GM12892 (cell line): ENCODE results near the gene RAMAC.

Source experiments
- POLR2A ChIP-seq: IDR thresholded peaks from 2 replicates; pipeline ENCODE4 v1.6.1; 2011; ENCODE audit warnings: low read depth, low read length, control low read depth
- POLR2AphosphoS5 ChIP-seq: IDR thresholded peaks from 2 replicates; pipeline ENCODE4 v1.6.1; 2011; ENCODE audit warnings: low read depth, low read length, control low read depth
- TAF1 ChIP-seq: IDR thresholded peaks from 2 replicates; pipeline ENCODE4 v1.6.1; 2011; ENCODE audit warnings: low read depth, mild to moderate bottlenecking, control low read depth, low read length, borderline replicate concordance

GRCh38 chr15:82944821-82945220 lies 41.2 kb upstream of the RAMAC start:
- TF ChIP-seq POLR2AphosphoS5 (no peak), POLR2A (no peak), TAF1 (no peak)
